Dermis lymphatic vessel endothelial cell (primary cell): Measurements from ENCODE around the gene RGS18. TPM values are rescaled to one million over a fixed set of nuclear protein-coding genes. Genes with fewer than 3 reads are reported as not detected.

ENCODE experiments used
- total RNA-seq: library from RNA; depleted of rRNA; stranded (reverse); fragments of >200 nt; gene quantifications from 2 replicates; pipeline ENCODE4 v1.2.1, GENCODE V29; 2014

RGS18 gene, protein sequence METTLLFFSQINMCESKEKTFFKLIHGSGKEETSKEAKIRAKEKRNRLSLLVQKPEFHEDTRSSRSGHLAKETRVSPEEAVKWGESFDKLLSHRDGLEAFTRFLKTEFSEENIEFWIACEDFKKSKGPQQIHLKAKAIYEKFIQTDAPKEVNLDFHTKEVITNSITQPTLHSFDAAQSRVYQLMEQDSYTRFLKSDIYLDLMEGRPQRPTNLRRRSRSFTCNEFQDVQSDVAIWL
- total RNA-seq, result not detected in 2 replicates

DNA sequence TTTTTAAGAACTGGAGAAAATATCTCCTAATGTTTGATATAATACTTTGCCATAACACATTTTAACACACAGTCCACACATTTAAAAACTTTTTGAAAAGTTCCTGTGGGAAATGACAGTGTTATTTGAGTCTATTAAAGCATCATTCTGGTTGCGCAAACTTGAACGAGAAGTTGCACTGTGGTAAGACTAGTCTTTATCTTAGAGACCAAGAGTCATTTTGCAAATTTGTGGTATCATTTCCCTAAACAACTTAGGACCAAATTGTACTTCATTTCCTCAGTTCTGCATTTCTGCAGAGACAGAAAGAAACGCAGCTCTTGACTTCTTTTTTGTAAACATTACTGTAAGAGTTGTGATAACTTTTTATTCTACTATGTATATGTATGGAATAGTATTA, at the start of gene RGS18:
Gene RGS18 (plus strand): TSS at position 282 of the 400 bp plus-strand sequence. CDS start 176 bp downstream, outside the sequence.

Other genes starting within 250 kb of the RGS18 start
- gene RGS21, start 158.5 kb downstream of the RGS18 start, total RNA-seq, result not detected in 2 replicates